HepG2 (cell line): ENCODE measurements around the gene MEMO1. TPM values are rescaled to one million over a fixed set of nuclear protein-coding genes. Genes with fewer than 3 reads are reported as not detected.

Experiments
- ATAC-seq: fragments of 200-7000 bp; cut with Tn5 transposase; 3 replicates; pipeline ENCODE4 v1.9.1; 2020; ENCODE audit warnings: mild to moderate bottlenecking, moderate library complexity
- BruUV-seq: library from RNA; stranded (reverse); fragments of 400-500 nt; replicated peaks from 2 replicates; lab custom pipeline; 2021; lab: Mats Ljungman, UMichigan
- CTCF ChIA-PET: fragments of 300-600 bp; formaldehyde crosslinking; extraction: SDS; loops from one replicate; lab custom pipeline; 2021; ENCODE audit warnings: low total read pairs, inconsistent platforms, low intra/inter-chr PET ratio; lab: Yijun Ruan, JAX
- POLR2A ChIA-PET: fragments of 350-600 bp; sonication (Branson Sonifier 250); formaldehyde crosslinking; loops from one replicate; lab custom pipeline; 2020; ENCODE audit warnings: antibody characterized with exemption, inconsistent platforms; lab: Yijun Ruan, JAX
- DNase-seq: peaks from one replicate; pipeline ENCODE4 v3.0.0-alpha.2; 2015; ENCODE audit warnings: low spot score
- FAIRE-seq: peaks from 3 replicates; lab custom pipeline; 2011; peaks lifted over from hg19 to GRCh38; lab: Jason Lieb, UNC
- H2AFZ ChIP-seq: one replicate; pipeline ENCODE4 v1.6.1; 2011; ENCODE audit warnings: low read length, inconsistent platforms
- H3K27ac ChIP-seq: fragments of 300-600 bp; 3 replicates; pipeline ENCODE4 v1.8.0; 2011; ENCODE audit warnings: mixed run types, mild to moderate bottlenecking, mixed read lengths, low read length, inconsistent platforms; ENCODE audit not compliant: insufficient read depth; ENCODE audit errors: extremely low read length
- H3K27me3 ChIP-seq, 2 experiments: fragments of 200-600 bp in 1 of 2; 2 replicates in 1 of 2; 3 replicates in 1 of 2; pipeline versions ENCODE4 v1.6.0 to v1.8.0; 2011; ENCODE audit warnings: low read length in 2 of 2, mild to moderate bottlenecking in 2 of 2, moderate library complexity in 2 of 2, inconsistent platforms in 1 of 2; ENCODE audit not compliant: insufficient read depth in 2 of 2, control insufficient read depth in 1 of 2
- H3K36me3 ChIP-seq, 2 experiments: fragments of 200-600 bp in 1 of 2; replicated peaks in 1 of 2; 2 replicates in 1 of 2; 3 replicates in 1 of 2; pipeline versions ENCODE4 v1.5.1 to v1.8.0; 2011; ENCODE audit warnings: low read length in 2 of 2, inconsistent platforms in 1 of 2; ENCODE audit not compliant: insufficient read depth in 2 of 2, control insufficient read depth in 1 of 2
- H3K4me1 ChIP-seq: 2 replicates; pipeline ENCODE4 v1.5.1; 2012; ENCODE audit warnings: low read length, inconsistent platforms; ENCODE audit not compliant: insufficient read depth
- H3K4me2 ChIP-seq: 2 replicates; pipeline ENCODE4 v1.6.0; 2011; ENCODE audit warnings: low read depth, low read length, inconsistent platforms
- H3K4me3 ChIP-seq, 3 experiments: fragments of 200-600 bp in 1 of 3; sonication (generic), shearing (Covaris generic) in 1 of 3; replicated peaks in 1 of 3; 2 replicates each; pipeline ENCODE4 v1.5.1; 2011 to 2016; ENCODE audit warnings: low read length in 3 of 3, inconsistent platforms in 2 of 3, low read depth in 2 of 3, mild to moderate bottlenecking in 2 of 3, control low read depth in 1 of 3, mixed read lengths in 1 of 3; ENCODE audit not compliant: insufficient read depth in 1 of 3
- H3K79me2 ChIP-seq: one replicate; pipeline ENCODE4 v1.6.1; 2011; ENCODE audit warnings: low read length, inconsistent platforms; ENCODE audit not compliant: insufficient read depth
- H3K9ac ChIP-seq: 2 replicates; pipeline ENCODE4 v1.6.0; 2011; ENCODE audit warnings: mild to moderate bottlenecking, low read depth, low read length, inconsistent platforms; ENCODE audit not compliant: insufficient read depth
- H3K9me3 ChIP-seq: 2 replicates; pipeline ENCODE4 v1.5.1; 2012; ENCODE audit warnings: mild to moderate bottlenecking, low read length
- H4K20me1 ChIP-seq: 2 replicates; pipeline ENCODE4 v1.6.0; 2011; ENCODE audit warnings: inconsistent platforms, mild to moderate bottlenecking, low read length, moderate library complexity; ENCODE audit not compliant: insufficient read depth
- BRCA1 ChIP-seq: sonication (generic); formaldehyde crosslinking; IDR thresholded peaks from 2 replicates; pipeline ENCODE4 v1.4.0; 2020; ENCODE audit warnings: missing genetic modification reagents
- CHD2 ChIP-seq: IDR thresholded peaks from 2 replicates; pipeline ENCODE4 v1.6.1; 2011; ENCODE audit warnings: low read depth, low read length, improper control_type of control experiment
- MEIS2 ChIP-seq: sonication (generic); formaldehyde crosslinking; IDR thresholded peaks from 2 replicates; pipeline ENCODE4 v1.9.0; 2021; ENCODE audit warnings: mild to moderate bottlenecking, missing genetic modification reagents
- NFKBIZ ChIP-seq: IDR thresholded peaks from 2 replicates; pipeline ENCODE4 v1.6.1; 2018; ENCODE audit warnings: missing genetic modification reagents, missing compliant biosample characterization
- RCOR2 ChIP-seq: IDR thresholded peaks from 2 replicates; pipeline ENCODE4 v1.6.1; 2016; ENCODE audit warnings: missing biosample characterization, missing genetic modification reagents
- SMAD3 ChIP-seq: sonication (generic); formaldehyde crosslinking; IDR thresholded peaks from 2 replicates; pipeline ENCODE4 v1.4.0; 2020; ENCODE audit warnings: missing genetic modification reagents
- SYNCRIP ChIP-seq: fragments of 200-400 bp; formaldehyde crosslinking; IDR thresholded peaks from 2 replicates; pipeline ENCODE4 v1.6.1; 2018; ENCODE audit warnings: mild to moderate bottlenecking, low read depth, low read length; ENCODE audit not compliant: insufficient read depth
- XRCC5 ChIP-seq: fragments of 200-400 bp; formaldehyde crosslinking; optimal IDR thresholded peaks from 2 replicates; pipeline ENCODE3; 2017; ENCODE audit warnings: mild to moderate bottlenecking, low read length
- ZMAT3 ChIP-seq: sonication (generic); formaldehyde crosslinking; conservative IDR thresholded peaks from 2 replicates; pipeline ENCODE4 v1.7.0; 2021; ENCODE audit warnings: missing genetic modification reagents
- ZNF12 ChIP-seq: sonication (generic); formaldehyde crosslinking; IDR thresholded peaks from 2 replicates; pipeline ENCODE4 v1.5.0; 2020; ENCODE audit warnings: missing genetic modification reagents
- ZNF251 ChIP-seq: sonication (generic); formaldehyde crosslinking; IDR thresholded peaks from 2 replicates; pipeline ENCODE4 v1.9.0; 2021; ENCODE audit warnings: mild to moderate bottlenecking, missing genetic modification reagents
- ZNF264 ChIP-seq: sonication (generic); formaldehyde crosslinking; IDR thresholded peaks from 2 replicates; pipeline ENCODE4 v1.4.0; 2020; ENCODE audit warnings: missing genetic modification reagents
- ZNF615 ChIP-seq: sonication (generic); formaldehyde crosslinking; IDR thresholded peaks from 2 replicates; pipeline ENCODE4 v1.5.0; 2020; ENCODE audit warnings: mild to moderate bottlenecking, missing genetic modification reagents, borderline replicate concordance
- ZNF781 ChIP-seq: sonication (generic); formaldehyde crosslinking; IDR thresholded peaks from 2 replicates; pipeline ENCODE4 v1.5.1; 2020; ENCODE audit warnings: borderline replicate concordance, mild to moderate bottlenecking, missing genetic modification reagents; ENCODE audit errors: not compliant biosample characterization
- WGBS: methylation state at CpG from one replicate; pipeline ENCODE4 v1.1.6; 2017; ENCODE audit warnings: low lambda C conversion rate; 5-methylcytosine and 5-hydroxymethylcytosine counted together
- in situ Hi-C: cut with HindIII; loops from 2 replicates; pipeline ENCODE4 v1.10.0; 2017; ENCODE audit warnings: low pct_unique_long_range_greater_than_20kb; ENCODE audit not compliant: extremely low pct_ligation_motif_present
- intact Hi-C: fragments of 100-400 bp; cut with micrococcal nuclease; formaldehyde crosslinking; loops from one replicate; pipeline ENCODE4 v1.10.0; 2022; ENCODE audit not compliant: unreplicated experiment
- polyA plus RNA-seq, 8 experiments: library from polyadenylated mRNA; depleted of rRNA in 3 of 8; stranded (reverse) in 7 of 8; unstranded in 1 of 8; fragments of >200 nt; fragmentation: Illumina TruSeq in 4 of 8; extraction: Trizol in 4 of 8; gene quantifications; 2 replicates each; pipeline versions ENCODE4 v1.2.1 to v1.2.3, GENCODE V29; 2011 to 2016; ENCODE audit warnings: low read depth in 4 of 8, missing spikeins in 1 of 8, mixed read lengths in 1 of 8; ENCODE audit not compliant: insufficient read depth in 1 of 8
- total RNA-seq, 5 experiments: library from RNA; depleted of rRNA; stranded (reverse); fragments of >200 nt; fragmentation: Illumina TruSeq; extraction: Trizol; gene quantifications; 2 replicates each; pipeline ENCODE4 v1.2.3, GENCODE V29; 2016; ENCODE audit warnings: low read depth in 1 of 5
- TF ChIP-seq, protein P1 (sequence below): sonication (generic); formaldehyde crosslinking; IDR thresholded peaks from 2 replicates; pipeline ENCODE4 v1.5.0; 2020; ENCODE audit warnings: missing genetic modification reagents
- TF ChIP-seq, protein P2 (sequence below): IDR thresholded peaks from 2 replicates; pipeline ENCODE4 v1.6.1; 2016; ENCODE audit warnings: mild to moderate bottlenecking

Gene MEMO1
- total and polyA plus RNA-seq, 2 of the 13 experiments (the other 11 are each of a cell fraction or from before 2014, with no cell fraction given) = 69.8 to 81.6 TPM

DNA sequence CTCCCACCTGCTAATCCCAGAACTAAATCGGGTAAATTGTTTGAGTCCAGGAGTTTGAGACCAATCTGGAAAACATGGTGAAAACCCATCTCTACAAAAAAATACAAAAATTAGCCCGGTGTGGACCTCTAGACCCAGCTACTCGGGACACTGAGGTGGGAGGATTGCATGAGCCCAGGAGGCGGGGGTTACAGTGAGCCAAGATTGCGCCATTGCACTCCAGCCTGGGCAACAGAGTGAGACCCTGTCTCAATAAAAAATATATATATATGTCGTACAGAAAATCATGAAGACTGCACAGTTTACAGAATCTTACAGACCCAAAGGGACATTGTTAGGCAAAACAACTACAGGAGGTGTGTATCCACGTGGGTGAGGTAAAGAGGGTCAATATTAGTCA lies 32.8 kb upstream of the MEMO1 start (continued):
- no peak for TF ChIP-seq ZNF781 (CRISPR knock-in tag)
- no peak for TF ChIP-seq BRCA1 (CRISPR knock-in tag)
- no peak for TF ChIP-seq CHD2
- TF ChIP-seq, protein P1, sequence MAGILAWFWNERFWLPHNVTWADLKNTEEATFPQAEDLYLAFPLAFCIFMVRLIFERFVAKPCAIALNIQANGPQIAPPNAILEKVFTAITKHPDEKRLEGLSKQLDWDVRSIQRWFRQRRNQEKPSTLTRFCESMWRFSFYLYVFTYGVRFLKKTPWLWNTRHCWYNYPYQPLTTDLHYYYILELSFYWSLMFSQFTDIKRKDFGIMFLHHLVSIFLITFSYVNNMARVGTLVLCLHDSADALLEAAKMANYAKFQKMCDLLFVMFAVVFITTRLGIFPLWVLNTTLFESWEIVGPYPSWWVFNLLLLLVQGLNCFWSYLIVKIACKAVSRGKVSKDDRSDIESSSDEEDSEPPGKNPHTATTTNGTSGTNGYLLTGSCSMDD = no peak
- TF ChIP-seq SYNCRIP = no peak
- TF ChIP-seq, all 625 proteins: peak for 3

DNA sequence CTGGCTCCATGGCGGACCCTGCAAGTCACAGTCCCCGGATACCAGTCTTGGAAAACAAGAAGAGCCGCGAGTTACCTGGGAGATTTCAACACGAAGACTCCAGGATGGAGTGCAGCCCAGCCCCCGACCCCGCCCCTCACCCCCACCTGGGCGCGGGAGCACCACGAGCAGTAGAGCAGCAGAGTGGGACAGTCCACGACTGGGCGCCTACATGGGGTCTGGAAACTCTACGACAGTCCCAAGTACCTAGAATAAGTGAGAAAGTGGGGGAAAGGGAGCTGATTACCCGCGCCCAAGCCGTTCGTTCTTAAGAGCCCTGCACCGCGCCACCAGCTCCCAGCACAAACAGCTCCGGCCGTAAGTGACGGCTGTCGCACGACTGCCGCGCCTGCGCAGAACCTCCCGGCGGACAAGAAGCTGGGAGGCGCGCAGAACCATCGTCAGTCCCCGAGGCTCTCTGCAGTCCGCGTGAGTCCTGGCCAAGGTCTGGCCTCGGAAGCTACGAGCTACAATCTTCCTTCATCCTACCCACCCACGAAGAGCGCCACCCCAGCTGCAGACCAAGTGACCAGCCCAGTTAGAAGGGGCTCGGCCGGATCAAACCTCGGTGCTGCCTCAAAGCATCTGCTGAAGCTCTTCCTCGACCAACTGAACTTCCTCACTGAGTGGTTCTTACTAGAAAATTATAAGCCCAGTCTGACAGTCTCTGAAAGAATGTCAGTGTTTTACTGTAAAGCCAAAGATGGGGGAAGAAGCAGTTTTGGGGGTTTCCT lies 28.8 kb upstream of the MEMO1 start, which contains the start of gene DPY30:
TSS of gene DPY30 (minus strand) at position 359 of the 773 bp plus-strand sequence. CDS start at position 10, 349 bp downstream.
- peak within 1 kb of the TSS; percentile 65 for H3K27ac ChIP-seq
- H3K4me3 ChIP-seq = peak within 1 kb of the TSS; percentile 72 to 96 (median 84)
- ATAC-seq (peak; percentile 95), FAIRE-seq (peak; percentile 80), DNase-seq (peak; percentile 91)
- WGBS = 0% methylated on average over 31 of the region's 43 CpGs
- BruUV-seq = no TSS peak
- peaks cover 9% of the 10 kb centered on the region for H3K79me2 ChIP-seq
- ChIA-PET CTCF (no interaction called here), POLR2A (interaction anchor here (0.7 to 8.1 kb wide), 24 partner anchors 9 to 588 kb away, joined by 3 to 146 read pairs (median 5); partner anchors contain the start of genes MEMO1, SLC30A6, SPAST and TTC27)
- peaks cover 21% of the 10 kb centered on the region for H3K4me1 ChIP-seq
- no peaks in the 10 kb centered on the region for H3K36me3 ChIP-seq
- intact Hi-C loops = loop anchor here (1.0 to 2.0 kb wide), 2 partner anchors 24 to 33 kb away; partner anchors contain the start of gene SPAST
- peak within 1 kb of the TSS; percentile 73 for H2AFZ ChIP-seq
- H4K20me1 ChIP-seq = no peaks in the 10 kb centered on the region
- no peaks in the 10 kb centered on the region; a peak in 1 of 5 replicates for H3K27me3 ChIP-seq
- H3K9me3 ChIP-seq = no peaks in the 10 kb centered on the region
- in situ Hi-C loops = no loop called here
- peak within 1 kb of the TSS; percentile 67 for H3K9ac ChIP-seq
- peak within 1 kb of the TSS; percentile 78 for H3K4me2 ChIP-seq
- TF ChIP-seq XRCC5 (peak; percentile 90), ZNF251 (no peak), ZNF615 (CRISPR knock-in tag) (peak; percentile 57; the same call in 1 of the 2 replicates), ZMAT3 (CRISPR knock-in tag) (peak; percentile 74), MEIS2 (CRISPR knock-in tag) (peak; percentile 80; the same call in 1 of the 2 replicates), NFKBIZ (0 out of 2 replicates have a peak, but pooled peaks have one; percentile 59), SMAD3 (peak; percentile 91), RCOR2 (CRISPR knock-in tag) (peak; percentile 47; the same call in 1 of the 2 replicates), ZNF264 (peak; percentile 80), ZNF12 (CRISPR knock-in tag) (no peak)
- TF ChIP-seq, protein P2, sequence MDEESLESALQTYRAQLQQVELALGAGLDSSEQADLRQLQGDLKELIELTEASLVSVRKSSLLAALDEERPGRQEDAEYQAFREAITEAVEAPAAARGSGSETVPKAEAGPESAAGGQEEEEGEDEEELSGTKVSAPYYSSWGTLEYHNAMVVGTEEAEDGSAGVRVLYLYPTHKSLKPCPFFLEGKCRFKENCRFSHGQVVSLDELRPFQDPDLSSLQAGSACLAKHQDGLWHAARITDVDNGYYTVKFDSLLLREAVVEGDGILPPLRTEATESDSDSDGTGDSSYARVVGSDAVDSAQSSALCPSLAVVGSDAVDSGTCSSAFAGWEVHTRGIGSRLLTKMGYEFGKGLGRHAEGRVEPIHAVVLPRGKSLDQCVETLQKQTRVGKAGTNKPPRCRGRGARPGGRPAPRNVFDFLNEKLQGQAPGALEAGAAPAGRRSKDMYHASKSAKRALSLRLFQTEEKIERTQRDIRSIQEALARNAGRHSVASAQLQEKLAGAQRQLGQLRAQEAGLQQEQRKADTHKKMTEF = peak; percentile 80
